ENCODE measurements around the gene TEDDM1. TPM values are rescaled to one million over a fixed set of nuclear protein-coding genes. Genes with fewer than 3 reads are reported as not detected.

Gene TEDDM1
- total RNA-seq, 2 donors from 2014 or later = not detected

- intact Hi-C loops (cut with DNase I) = loop anchor here (2.0 to 10.0 kb wide), 3 partner anchors 197 to 387 kb away; partner anchors contain the start of gene NPL
- no peaks in the 10 kb centered on the region for H3K9me3 ChIP-seq
- H3K27me3 ChIP-seq (replicated peaks; ENCODE audit: insufficient read depth) = no peaks in the 10 kb centered on the region
- H3K4me1 ChIP-seq (replicated peaks) = no peaks in the 10 kb centered on the region
- no peaks in the 10 kb centered on the region for H3K36me3 ChIP-seq
- H3K4me3 ChIP-seq = no peak overlapping the region
- DNase-seq (ENCODE audit: low spot score) = no peak
- H3K27ac ChIP-seq = no peak overlapping the region
- no peak for TF ChIP-seq CTCF (IDR thresholded peaks at IDR 0.05)
- no peak for TF ChIP-seq POLR2AphosphoS5 (IDR thresholded peaks at IDR 0.05)
- TF ChIP-seq POLR2A (IDR thresholded peaks at IDR 0.05) = no peak
- WGBS = 85% methylated on average over 8 of the region's 8 CpGs
These were observed 2.6 kb downstream of the TEDDM1 start for GRCh38 chr1:182397653-182398393.

DNA sequence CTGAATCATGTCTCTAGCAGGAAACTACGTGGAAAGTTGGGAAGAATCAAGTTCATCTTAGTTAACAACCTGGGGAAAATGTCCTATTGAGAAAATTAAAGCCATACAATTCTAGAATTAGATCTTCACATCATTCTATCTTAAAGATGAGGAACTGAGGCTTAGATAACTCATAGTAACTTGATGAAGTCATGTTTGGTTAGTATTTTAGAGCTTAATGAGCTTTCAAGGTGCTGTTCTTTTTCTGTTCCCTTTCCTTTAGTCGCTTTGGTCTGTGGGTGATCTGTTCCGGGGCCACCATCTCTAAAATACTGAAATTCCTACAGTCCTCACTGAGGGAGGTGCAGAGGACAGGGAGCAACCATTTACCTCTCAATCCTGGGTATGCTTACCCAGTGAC, 4.6 kb downstream of the TEDDM1 start:
- intact Hi-C loops (cut with DNase I) = loop anchor here (2.0 to 10.0 kb wide), 3 partner anchors 199 to 389 kb away; partner anchors contain the start of gene NPL
- no peak overlapping the region for H3K27ac ChIP-seq
- no peak overlapping the region for H3K4me3 ChIP-seq
- TF ChIP-seq POLR2AphosphoS5 (IDR thresholded peaks at IDR 0.05) = no peak
- no peak for TF ChIP-seq POLR2A (IDR thresholded peaks at IDR 0.05)
- TF ChIP-seq CTCF (IDR thresholded peaks at IDR 0.05) = no peak
- DNase-seq (ENCODE audit: low spot score) = no peak
- H3K36me3 ChIP-seq = no peaks in the 10 kb centered on the region
- H3K9me3 ChIP-seq = no peaks in the 10 kb centered on the region
- H3K4me1 ChIP-seq (replicated peaks) = no peaks in the 10 kb centered on the region
- H3K27me3 ChIP-seq (replicated peaks; ENCODE audit: insufficient read depth) = no peaks in the 10 kb centered on the region
- 92% methylated on average over 3 of the region's 3 CpGs for WGBS

DNA sequence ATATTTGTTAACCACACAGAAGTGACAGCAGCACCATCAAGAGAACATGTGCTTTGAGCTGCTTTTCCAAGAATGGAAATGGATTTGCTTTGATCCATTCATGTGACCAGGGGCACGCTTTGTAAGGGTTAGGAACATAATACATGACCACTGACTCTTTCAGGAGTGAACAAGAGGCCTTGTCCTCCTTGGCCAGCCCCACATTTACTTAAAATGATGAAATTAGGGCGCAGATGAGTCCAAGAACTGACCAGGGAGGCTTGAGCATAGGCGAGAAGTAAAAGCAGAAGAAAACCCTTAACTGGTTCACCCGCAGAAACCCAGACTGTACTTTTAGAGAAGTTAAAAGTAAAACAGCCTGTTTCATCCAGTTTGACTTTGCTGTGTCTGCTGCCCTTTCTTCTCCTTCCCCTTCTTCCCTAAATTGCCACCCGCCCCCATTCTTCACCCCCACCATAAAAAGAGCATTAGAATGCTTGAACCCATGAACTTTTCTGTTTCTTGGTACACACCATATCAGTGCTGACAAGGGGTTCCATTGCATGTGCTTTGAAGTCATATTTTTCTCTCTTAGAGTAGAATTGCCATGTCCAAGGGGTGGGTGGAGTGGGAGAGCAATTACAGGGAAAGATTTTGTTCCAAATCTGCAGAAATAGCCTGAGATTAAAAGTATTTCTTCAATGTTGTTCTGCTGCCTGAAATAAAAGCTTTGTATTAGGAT, 6.3 kb downstream of the TEDDM1 start:
- H3K27ac ChIP-seq = no peak overlapping the region
- TF ChIP-seq CTCF (IDR thresholded peaks at IDR 0.05) (no peak), POLR2A (IDR thresholded peaks at IDR 0.05) (no peak), POLR2AphosphoS5 (IDR thresholded peaks at IDR 0.05) (no peak)
- 47% methylated on average over 5 of the region's 5 CpGs for WGBS
- H3K4me1 ChIP-seq (replicated peaks) = no peaks in the 10 kb centered on the region
- H3K9me3 ChIP-seq = no peaks in the 10 kb centered on the region
- intact Hi-C loops (cut with DNase I) = loop anchor here (10.0 kb wide), 2 partner anchors 201 to 391 kb away; partner anchors contain the start of gene NPL
- H3K4me3 ChIP-seq = no peak overlapping the region
- H3K36me3 ChIP-seq = no peaks in the 10 kb centered on the region
- DNase-seq (ENCODE audit: low spot score) = no peak
- H3K27me3 ChIP-seq (replicated peaks; ENCODE audit: insufficient read depth) = no peaks in the 10 kb centered on the region

GRCh38 chr1:182392050-182393028, 8.1 kb downstream of the TEDDM1 start:
- no peaks in the 10 kb centered on the region for H3K4me1 ChIP-seq (replicated peaks)
- intact Hi-C loops (cut with DNase I) = loop anchor here (2.0 to 10.0 kb wide), 3 partner anchors 202 to 392 kb away; partner anchors contain the start of gene NPL
- TF ChIP-seq CTCF (IDR thresholded peaks at IDR 0.05) = no peak
- no peak for TF ChIP-seq POLR2A (IDR thresholded peaks at IDR 0.05)
- TF ChIP-seq POLR2AphosphoS5 (IDR thresholded peaks at IDR 0.05) = no peak

More at GRCh38 chr1:182392050-182393028, 8.1 kb downstream of the TEDDM1 start:
- DNase-seq (ENCODE audit: low spot score) = peak; percentile 34
- Histone ChIP-seq H3K36me3 (no peaks in the 10 kb centered on the region), H3K27ac (peak overlapping the region; percentile 97 to 99), H3K9me3 (no peaks in the 10 kb centered on the region), H3K4me3 (peak overlapping the region; percentile 56 to 90), H3K27me3 (replicated peaks; ENCODE audit: insufficient read depth) (no peaks in the 10 kb centered on the region)
- 15% methylated on average over 45 of the region's 47 CpGs for WGBS
